ENCODE measurements around the gene TYK2. TPM values are rescaled to one million over a fixed set of nuclear protein-coding genes. Genes with fewer than 3 reads are reported as not detected.

TYK2 gene
- total and polyA plus RNA-seq, 9 of the 15 experiments (the other 6 are each of a cell fraction or from before 2014, with no cell fraction given): 15.0 to 182 (median 85.9) TPM

DNA sequence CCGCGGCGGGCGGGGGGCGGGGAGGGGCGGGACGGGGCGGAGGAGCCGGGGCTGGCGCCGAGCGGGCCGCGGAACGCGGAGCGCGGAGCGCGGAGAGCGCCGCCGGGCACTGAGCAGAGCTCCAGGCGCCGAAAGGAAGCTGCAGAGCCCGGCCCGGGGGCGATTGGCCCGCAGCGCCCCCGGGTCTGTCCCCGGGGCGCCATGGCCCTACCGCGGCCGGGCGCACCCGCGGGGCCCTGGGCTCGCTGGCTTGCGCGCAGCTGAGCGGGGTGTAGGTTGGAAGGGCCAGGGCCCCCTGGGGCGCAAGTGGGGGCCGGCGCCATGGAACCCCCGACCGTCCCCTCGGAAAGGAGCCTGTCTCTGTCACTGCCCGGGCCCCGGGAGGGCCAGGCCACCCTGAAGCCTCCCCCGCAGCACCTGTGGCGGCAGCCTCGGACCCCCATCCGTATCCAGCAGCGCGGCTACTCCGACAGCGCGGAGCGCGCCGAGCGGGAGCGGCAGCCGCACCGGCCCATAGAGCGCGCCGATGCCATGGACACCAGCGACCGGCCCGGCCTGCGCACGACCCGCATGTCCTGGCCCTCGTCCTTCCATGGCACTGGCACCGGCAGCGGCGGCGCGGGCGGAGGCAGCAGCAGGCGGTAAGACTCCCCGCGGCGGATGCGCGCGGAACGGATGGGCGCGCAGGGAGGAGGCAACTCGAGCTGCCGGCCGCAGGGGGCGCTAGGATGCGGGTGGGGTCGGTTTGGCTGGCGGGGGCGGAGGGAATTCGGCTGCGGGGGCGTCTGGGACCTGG, 40.3 kb upstream of the TYK2 start, which contains the start of gene PDE4A (continued):
- TF ChIP-seq, protein P1, sequence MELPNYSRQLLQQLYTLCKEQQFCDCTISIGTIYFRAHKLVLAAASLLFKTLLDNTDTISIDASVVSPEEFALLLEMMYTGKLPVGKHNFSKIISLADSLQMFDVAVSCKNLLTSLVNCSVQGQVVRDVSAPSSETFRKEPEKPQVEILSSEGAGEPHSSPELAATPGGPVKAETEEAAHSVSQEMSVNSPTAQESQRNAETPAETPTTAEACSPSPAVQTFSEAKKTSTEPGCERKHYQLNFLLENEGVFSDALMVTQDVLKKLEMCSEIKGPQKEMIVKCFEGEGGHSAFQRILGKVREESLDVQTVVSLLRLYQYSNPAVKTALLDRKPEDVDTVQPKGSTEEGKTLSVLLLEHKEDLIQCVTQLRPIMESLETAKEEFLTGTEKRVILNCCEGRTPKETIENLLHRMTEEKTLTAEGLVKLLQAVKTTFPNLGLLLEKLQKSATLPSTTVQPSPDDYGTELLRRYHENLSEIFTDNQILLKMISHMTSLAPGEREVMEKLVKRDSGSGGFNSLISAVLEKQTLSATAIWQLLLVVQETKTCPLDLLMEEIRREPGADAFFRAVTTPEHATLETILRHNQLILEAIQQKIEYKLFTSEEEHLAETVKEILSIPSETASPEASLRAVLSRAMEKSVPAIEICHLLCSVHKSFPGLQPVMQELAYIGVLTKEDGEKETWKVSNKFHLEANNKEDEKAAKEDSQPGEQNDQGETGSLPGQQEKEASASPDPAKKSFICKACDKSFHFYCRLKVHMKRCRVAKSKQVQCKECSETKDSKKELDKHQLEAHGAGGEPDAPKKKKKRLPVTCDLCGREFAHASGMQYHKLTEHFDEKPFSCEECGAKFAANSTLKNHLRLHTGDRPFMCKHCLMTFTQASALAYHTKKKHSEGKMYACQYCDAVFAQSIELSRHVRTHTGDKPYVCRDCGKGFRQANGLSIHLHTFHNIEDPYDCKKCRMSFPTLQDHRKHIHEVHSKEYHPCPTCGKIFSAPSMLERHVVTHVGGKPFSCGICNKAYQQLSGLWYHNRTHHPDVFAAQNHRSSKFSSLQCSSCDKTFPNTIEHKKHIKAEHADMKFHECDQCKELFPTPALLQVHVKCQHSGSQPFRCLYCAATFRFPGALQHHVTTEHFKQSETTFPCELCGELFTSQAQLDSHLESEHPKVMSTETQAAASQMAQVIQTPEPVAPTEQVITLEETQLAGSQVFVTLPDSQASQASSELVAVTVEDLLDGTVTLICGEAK (IDR thresholded peaks at IDR 0.05): no peak
- TF ChIP-seq, protein P1 (CRISPR knock-in tag; IDR thresholded peaks at IDR 0.05): no peak
- TF ChIP-seq, protein P2, sequence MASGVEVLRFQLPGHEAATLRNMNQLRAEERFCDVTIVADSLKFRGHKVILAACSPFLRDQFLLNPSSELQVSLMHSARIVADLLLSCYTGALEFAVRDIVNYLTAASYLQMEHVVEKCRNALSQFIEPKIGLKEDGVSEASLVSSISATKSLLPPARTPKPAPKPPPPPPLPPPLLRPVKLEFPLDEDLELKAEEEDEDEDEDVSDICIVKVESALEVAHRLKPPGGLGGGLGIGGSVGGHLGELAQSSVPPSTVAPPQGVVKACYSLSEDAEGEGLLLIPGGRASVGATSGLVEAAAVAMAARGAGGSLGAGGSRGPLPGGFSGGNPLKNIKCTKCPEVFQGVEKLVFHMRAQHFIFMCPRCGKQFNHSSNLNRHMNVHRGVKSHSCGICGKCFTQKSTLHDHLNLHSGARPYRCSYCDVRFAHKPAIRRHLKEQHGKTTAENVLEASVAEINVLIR (CRISPR knock-in tag; IDR thresholded peaks at IDR 0.05): no peak
- TF ChIP-seq ZNF830 (CRISPR knock-in tag; IDR thresholded peaks at IDR 0.05) (no peak), NCOA4 (IDR thresholded peaks at IDR 0.05; ENCODE audit: partially characterized antibody) (no peak), RB1 (IDR thresholded peaks at IDR 0.05; ENCODE audit: low read depth) (peak; percentile 86), RBM14 (IDR thresholded peaks at IDR 0.05; ENCODE audit: borderline replicate concordance, insufficient read depth, low read depth, low read length) (no peak), STAG1 (CRISPR knock-in tag; IDR thresholded peaks at IDR 0.05; ENCODE audit: borderline replicate concordance) (no peak), JUN (IDR thresholded peaks at IDR 0.05; ENCODE audit: borderline replicate concordance, low read depth, low read length) (no peak), JUN (CRISPR knock-in tag; IDR thresholded peaks at IDR 0.05; ENCODE audit: borderline replicate concordance) (no peak), TOE1 (IDR thresholded peaks at IDR 0.05; ENCODE audit: borderline replicate concordance) (no peak), TOE1 (CRISPR knock-in tag; IDR thresholded peaks at IDR 0.05; ENCODE audit: borderline replicate concordance, low read depth) (no peak), CBX3 (IDR thresholded peaks at IDR 0.05; ENCODE audit: borderline replicate concordance in 1 of 2, low read length in 2 of 2) (0 out of 3 replicates have a peak, but pooled peaks of 1 of the 2 experiments have one; percentile 11)
- TF ChIP-seq, protein P3, sequence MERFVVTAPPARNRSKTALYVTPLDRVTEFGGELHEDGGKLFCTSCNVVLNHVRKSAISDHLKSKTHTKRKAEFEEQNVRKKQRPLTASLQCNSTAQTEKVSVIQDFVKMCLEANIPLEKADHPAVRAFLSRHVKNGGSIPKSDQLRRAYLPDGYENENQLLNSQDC (CRISPR knock-in tag; IDR thresholded peaks at IDR 0.05): no peak
- TF ChIP-seq, protein P4, sequence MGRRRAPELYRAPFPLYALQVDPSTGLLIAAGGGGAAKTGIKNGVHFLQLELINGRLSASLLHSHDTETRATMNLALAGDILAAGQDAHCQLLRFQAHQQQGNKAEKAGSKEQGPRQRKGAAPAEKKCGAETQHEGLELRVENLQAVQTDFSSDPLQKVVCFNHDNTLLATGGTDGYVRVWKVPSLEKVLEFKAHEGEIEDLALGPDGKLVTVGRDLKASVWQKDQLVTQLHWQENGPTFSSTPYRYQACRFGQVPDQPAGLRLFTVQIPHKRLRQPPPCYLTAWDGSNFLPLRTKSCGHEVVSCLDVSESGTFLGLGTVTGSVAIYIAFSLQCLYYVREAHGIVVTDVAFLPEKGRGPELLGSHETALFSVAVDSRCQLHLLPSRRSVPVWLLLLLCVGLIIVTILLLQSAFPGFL (CRISPR knock-in tag; IDR thresholded peaks at IDR 0.05): no peak

Measured in K562 (cell line).